ENCODE results near the gene NEURL3.

DNA sequence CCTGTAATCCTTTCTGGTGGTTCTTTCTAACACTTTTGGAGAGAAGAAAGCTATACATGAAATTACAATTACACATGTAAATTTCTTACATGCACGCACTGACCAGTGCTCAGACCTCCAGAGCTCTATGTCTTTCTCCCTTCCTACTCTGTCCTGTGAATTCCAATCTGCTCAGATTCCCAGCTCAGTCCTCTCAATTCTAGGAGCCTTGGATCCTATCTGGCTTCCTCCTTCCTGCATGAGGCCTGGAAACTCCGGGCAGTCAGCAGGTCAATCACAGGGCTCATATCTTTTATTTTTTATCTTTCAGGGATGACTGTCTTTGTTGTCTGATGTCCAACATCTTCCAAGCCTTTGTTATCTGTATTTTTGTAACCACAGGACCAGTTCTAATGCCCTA lies 56.0 kb downstream of the NEURL3 start:
- TF ChIP-seq TAF1 (IDR thresholded peaks at IDR 0.05; ENCODE audit: low read depth, low read length): no peak
- TF ChIP-seq POLR2A (IDR thresholded peaks at IDR 0.05; ENCODE audit: low read depth, low read length): no peak
- TF ChIP-seq POLR2AphosphoS5 (IDR thresholded peaks at IDR 0.05; ENCODE audit: low read depth, low read length): no peak
- no peak for TF ChIP-seq SPI1 (IDR thresholded peaks at IDR 0.05; ENCODE audit: low read depth, low read length)

Measured in GM12891 (cell line).